WI38 (cell line): ENCODE data around the gene LRBA.

Experiments
- H3K4me3 ChIP-seq: 2 replicates; pipeline ENCODE4 v1.5.1; 2011; ENCODE audit warnings: low read depth, mild to moderate bottlenecking, control low read depth, low read length
- TF ChIP-seq, protein P1 (sequence below): IDR thresholded peaks from 2 replicates; pipeline ENCODE4 v1.5.1; 2012; ENCODE audit warnings: low read depth, mild to moderate bottlenecking, control low read depth, low read length

Gene LRBA

GRCh38 chr4:150983851-150984250, 31.2 kb downstream of the LRBA start:
- H3K4me3 ChIP-seq, result no peak overlapping the region
- TF ChIP-seq, protein P1, sequence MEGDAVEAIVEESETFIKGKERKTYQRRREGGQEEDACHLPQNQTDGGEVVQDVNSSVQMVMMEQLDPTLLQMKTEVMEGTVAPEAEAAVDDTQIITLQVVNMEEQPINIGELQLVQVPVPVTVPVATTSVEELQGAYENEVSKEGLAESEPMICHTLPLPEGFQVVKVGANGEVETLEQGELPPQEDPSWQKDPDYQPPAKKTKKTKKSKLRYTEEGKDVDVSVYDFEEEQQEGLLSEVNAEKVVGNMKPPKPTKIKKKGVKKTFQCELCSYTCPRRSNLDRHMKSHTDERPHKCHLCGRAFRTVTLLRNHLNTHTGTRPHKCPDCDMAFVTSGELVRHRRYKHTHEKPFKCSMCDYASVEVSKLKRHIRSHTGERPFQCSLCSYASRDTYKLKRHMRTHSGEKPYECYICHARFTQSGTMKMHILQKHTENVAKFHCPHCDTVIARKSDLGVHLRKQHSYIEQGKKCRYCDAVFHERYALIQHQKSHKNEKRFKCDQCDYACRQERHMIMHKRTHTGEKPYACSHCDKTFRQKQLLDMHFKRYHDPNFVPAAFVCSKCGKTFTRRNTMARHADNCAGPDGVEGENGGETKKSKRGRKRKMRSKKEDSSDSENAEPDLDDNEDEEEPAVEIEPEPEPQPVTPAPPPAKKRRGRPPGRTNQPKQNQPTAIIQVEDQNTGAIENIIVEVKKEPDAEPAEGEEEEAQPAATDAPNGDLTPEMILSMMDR, result no peak

DNA sequence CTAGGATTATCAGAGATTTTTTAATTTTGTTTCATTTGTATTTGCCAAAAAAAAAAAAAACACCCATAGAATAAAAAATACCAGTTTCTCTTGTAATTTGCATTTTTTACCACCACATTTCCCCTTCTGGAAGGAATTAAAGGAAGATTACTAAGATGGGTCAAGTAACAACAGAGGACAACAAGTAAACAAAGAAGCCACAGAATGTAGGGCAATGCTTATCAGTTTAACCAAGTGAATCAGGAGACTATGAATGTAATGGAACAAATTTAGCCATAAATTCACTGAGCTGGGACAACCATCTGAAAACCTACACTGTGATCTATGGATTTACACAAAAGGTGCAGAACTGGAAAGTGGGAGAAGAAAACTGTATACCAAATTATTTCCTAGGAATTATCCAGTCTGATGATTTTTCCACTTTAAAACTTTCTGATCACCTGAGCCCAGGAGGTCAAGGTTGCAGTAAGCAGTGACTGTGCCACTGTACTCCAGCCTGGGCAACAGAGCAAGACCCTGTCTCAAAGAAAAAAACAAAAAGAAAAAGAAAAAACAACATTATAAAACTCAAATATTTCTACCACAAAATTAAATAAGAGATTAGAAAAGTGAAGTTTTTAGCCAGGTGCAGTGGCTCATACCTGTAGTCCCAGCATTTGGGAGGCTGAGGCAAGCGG, 32.4 kb downstream of the LRBA start:
- no peak overlapping the region for H3K4me3 ChIP-seq

GRCh38 chr4:150978738-150979575, 36.1 kb downstream of the LRBA start:
- TF ChIP-seq, protein P1, result no peak
- no peak overlapping the region for H3K4me3 ChIP-seq

More for the DNA sequence above, 32.4 kb downstream of the LRBA start:
- TF ChIP-seq, protein P1, result no peak

DNA sequence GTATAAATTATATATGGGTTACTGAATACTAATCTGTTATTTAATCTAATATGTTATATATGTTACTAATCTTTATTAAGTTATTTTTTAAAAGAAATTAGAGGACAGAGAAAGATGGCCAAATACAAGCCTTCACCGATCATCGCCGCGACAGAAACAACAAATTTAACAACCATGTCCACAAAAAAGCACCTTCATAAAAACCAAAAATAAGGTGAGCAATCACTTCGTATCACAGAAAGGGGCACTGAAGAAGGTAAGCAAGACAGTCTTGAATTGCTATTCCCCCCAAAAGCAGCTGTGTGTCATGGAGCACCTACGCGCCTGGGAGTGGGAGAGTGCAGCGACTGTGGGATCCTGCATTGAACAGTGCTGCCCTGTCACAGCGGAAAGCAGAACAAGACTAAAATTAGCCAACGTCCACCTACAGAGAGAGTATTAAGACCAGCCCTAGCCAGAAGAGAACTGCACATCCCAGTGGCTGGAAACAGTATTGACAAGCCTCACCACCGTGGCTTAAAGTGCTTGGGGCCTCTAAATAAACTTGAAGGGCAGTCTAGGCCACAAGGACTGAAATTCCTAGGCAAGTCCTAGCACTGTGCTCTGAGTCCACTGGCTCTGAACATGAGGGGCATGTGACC, 38.5 kb downstream of the LRBA start:
- H3K4me3 ChIP-seq, result no peak overlapping the region
- TF ChIP-seq, protein P1, result no peak

DNA sequence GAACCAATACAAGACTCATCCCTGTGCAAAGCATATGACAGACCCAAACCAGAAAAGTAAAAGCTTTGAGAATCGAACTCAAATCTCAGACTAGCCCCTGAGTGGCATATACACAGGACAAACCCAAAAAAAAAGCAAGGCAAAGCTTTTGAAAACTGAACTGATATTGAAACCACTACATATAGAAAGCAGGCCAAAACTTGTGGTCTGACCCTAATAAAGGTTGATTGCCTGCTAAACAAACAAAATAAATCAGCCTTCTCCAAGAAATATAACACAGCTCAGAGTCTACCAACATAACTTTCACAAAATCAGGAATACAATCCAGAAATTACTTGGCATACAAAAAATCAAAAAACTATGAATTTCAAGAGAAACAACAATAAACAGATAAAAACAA, 40.3 kb downstream of the LRBA start:
- no peak overlapping the region for H3K4me3 ChIP-seq
- TF ChIP-seq, protein P1, result no peak

DNA sequence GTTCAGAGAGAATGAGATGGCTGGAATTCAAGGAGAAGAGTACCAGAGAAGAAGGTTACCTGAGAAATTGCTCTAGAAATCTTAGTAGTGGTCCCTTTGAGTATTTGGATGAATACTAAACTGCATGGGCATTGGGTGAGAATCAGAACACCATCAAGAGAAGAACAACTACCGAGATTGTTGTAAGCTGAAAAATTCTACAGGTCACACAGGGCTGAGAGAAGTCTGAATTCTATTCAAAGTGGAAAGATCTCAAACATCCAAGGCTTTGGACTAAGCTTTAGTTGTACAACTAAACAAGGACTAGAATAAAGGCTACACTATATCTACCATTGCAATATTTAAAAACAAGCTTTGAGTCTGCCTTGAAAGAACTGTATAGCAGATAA, 40.8 kb downstream of the LRBA start:
- TF ChIP-seq, protein P1, result no peak
- no peak overlapping the region for H3K4me3 ChIP-seq
